ENCODE data around the gene SCFD1.
"Not testable (repeated sequence)": the region's sequence is repeated elsewhere in the genome, so short reads cannot be mapped to it uniquely, and the experiment has no call there.

The SCFD1 gene

GRCh38 chr14:30678926-30679431 is 56.9 kb downstream of the SCFD1 start:
- DNase-seq (ENCODE audit: low spot score): no peak

GRCh38 chr14:30680036-30680435 is 57.9 kb downstream of the SCFD1 start:
- no peak for DNase-seq (ENCODE audit: low spot score)

- DNase-seq (ENCODE audit: low spot score): not testable (repeated sequence)
Observed at GRCh38 chr14:30680776-30681175, 58.7 kb downstream of the SCFD1 start.

- DNase-seq (ENCODE audit: low spot score): no peak
Observed at GRCh38 chr14:30681752-30682355, 59.7 kb downstream of the SCFD1 start.

- DNase-seq (ENCODE audit: low spot score): not testable (repeated sequence)
Observed at GRCh38 chr14:30690487-30691355, 68.6 kb downstream of the SCFD1 start.

GRCh38 chr14:30691751-30692398 is 69.8 kb downstream of the SCFD1 start:
- DNase-seq (ENCODE audit: low spot score): no peak

GRCh38 chr14:30692669-30693068 is 70.5 kb downstream of the SCFD1 start:
- no peak for DNase-seq (ENCODE audit: low spot score)

GRCh38 chr14:30698463-30698862 is 76.3 kb downstream of the SCFD1 start:
- DNase-seq (ENCODE audit: low spot score): no peak

GRCh38 chr14:30706704-30707103 is 84.6 kb downstream of the SCFD1 start:
- DNase-seq (ENCODE audit: low spot score): no peak

GRCh38 chr14:30708157-30708556 is 86.0 kb downstream of the SCFD1 start:
- no peak for DNase-seq (ENCODE audit: low spot score)

- no peak for DNase-seq (ENCODE audit: low spot score)
Observed at GRCh38 chr14:30709201-30709600, 87.1 kb downstream of the SCFD1 start.

GRCh38 chr14:30710876-30711275 is 88.8 kb downstream of the SCFD1 start:
- no peak for DNase-seq (ENCODE audit: low spot score)

GRCh38 chr14:30719137-30719536 is 97.0 kb downstream of the SCFD1 start:
- DNase-seq (ENCODE audit: low spot score): no peak

- DNase-seq (ENCODE audit: low spot score): no peak
Observed at GRCh38 chr14:30725763-30726162, 103.6 kb downstream of the SCFD1 start.

- no peak for DNase-seq (ENCODE audit: low spot score)
Observed at GRCh38 chr14:30728471-30728870, 106.4 kb downstream of the SCFD1 start.

- DNase-seq (ENCODE audit: low spot score): no peak
Observed at GRCh38 chr14:30737916-30738315, 115.8 kb downstream of the SCFD1 start.

- DNase-seq (ENCODE audit: low spot score): no peak
Observed at GRCh38 chr14:30738978-30739377, 116.9 kb downstream of the SCFD1 start.

- no peak for DNase-seq (ENCODE audit: low spot score)
Observed at GRCh38 chr14:30748343-30748742, 126.2 kb downstream of the SCFD1 start.

- DNase-seq (ENCODE audit: low spot score): no peak
Observed at GRCh38 chr14:30751646-30752416, 129.7 kb downstream of the SCFD1 start.

GRCh38 chr14:30753452-30753851 is 131.3 kb downstream of the SCFD1 start:
- DNase-seq (ENCODE audit: low spot score): no peak

- no peak for DNase-seq (ENCODE audit: low spot score)
Observed at GRCh38 chr14:30754778-30755177, 132.7 kb downstream of the SCFD1 start.

- no peak for DNase-seq (ENCODE audit: low spot score)
Observed at GRCh38 chr14:30756594-30756993, 134.5 kb downstream of the SCFD1 start.

All from ecto neural progenitor cell (in vitro differentiated cells).